GM13976 (cell line): Measurements from ENCODE around the gene ORC5.

Source experiments
- DNase-seq: peaks from one replicate; pipeline ENCODE4 v3.0.0; 2012; ENCODE audit warnings: low spot score
- in situ Hi-C: fragments of 300-500 bp; cut with MboI; formaldehyde crosslinking; loops from one replicate; pipeline ENCODE4 v1.12.0; 2022; ENCODE audit warnings: low sequenced_read_pairs, mixed read lengths, inconsistent platforms; ENCODE audit not compliant: unreplicated experiment
- TF ChIP-seq, protein P1 (sequence below): IDR thresholded peaks from 2 replicates; pipeline ENCODE4 v1.5.1; 2012; ENCODE audit warnings: borderline replicate concordance, mild to moderate bottlenecking; ENCODE audit not compliant: insufficient read depth; ENCODE audit errors: extremely low read depth, missing control alignments, control extremely low read depth

Gene ORC5

DNA sequence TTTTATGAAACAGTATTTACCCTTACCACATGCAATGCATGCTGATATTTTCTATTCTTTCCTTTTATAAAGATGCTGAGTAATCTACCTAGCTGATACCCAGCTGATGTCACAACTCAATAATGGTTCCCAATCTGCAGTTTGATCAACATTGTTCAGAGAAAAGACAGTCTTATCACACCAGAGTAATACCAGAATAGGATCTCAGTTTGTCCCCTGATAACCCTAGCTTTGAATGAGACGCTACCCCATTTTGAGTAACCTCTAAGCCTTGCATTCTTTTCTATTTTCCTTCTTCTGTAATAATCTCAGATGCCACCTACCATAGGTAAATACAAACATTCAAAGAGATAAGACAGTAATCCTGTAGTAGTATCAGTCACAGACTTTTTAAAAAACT is 118.8 kb downstream of the ORC5 start:
- DNase-seq, result no peak
- in situ Hi-C loops, result no loop called here
- TF ChIP-seq, protein P1, sequence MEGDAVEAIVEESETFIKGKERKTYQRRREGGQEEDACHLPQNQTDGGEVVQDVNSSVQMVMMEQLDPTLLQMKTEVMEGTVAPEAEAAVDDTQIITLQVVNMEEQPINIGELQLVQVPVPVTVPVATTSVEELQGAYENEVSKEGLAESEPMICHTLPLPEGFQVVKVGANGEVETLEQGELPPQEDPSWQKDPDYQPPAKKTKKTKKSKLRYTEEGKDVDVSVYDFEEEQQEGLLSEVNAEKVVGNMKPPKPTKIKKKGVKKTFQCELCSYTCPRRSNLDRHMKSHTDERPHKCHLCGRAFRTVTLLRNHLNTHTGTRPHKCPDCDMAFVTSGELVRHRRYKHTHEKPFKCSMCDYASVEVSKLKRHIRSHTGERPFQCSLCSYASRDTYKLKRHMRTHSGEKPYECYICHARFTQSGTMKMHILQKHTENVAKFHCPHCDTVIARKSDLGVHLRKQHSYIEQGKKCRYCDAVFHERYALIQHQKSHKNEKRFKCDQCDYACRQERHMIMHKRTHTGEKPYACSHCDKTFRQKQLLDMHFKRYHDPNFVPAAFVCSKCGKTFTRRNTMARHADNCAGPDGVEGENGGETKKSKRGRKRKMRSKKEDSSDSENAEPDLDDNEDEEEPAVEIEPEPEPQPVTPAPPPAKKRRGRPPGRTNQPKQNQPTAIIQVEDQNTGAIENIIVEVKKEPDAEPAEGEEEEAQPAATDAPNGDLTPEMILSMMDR, result no peak
